Measurements from ENCODE around the gene BTG3. TPM values are rescaled to one million over a fixed set of nuclear protein-coding genes. Genes with fewer than 3 reads are reported as not detected.

The BTG3 gene
- total RNA-seq, 1 experiment from 2014 or later, result 32.3 TPM

DNA sequence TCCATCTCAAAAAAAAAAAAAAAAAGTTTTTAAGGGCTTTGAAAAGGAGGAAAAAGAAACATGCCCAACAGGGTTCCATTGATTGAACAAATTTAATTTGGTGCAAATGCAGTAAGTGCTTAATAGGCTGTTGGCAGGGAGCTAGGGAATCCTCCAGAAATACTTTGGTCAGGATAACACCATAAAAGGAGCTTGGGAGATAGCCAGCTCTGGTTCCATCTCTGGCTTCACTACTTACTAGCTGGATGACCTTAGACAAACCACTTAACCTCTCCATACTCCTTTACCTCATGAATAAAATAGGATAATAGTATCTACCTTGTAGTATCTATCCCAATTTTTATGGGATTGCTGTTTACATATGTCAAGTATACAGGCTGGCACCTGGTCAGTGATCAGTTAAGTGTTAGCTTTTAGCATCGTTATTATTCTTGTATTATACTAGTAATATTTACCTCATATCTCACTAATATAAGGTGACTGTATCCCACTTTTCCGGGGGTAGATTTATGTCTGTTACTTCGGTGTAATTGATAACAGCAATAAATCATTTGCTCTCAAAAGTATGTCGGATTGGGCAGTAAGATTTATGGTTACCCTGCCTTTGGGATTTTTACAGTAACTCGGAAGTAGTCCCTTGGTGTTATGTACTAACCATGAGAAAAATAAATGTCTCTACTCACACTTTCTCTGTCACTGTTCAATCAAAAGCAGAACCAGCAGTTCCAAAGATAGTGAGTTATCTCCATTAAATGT lies 36.4 kb downstream of the BTG3 start:
- Mint-ChIP-seq H3K4me3 (ENCODE audit: unreplicated experiment) (no peak overlapping the region), H3K27ac (ENCODE audit: unreplicated experiment) (no peak overlapping the region), H3K36me3 (ENCODE audit: insufficient read depth, unreplicated experiment) (peaks cover 45% of the 10 kb centered on the region), H3K4me1 (ENCODE audit: low read depth, unreplicated experiment) (peaks cover 14% of the 10 kb centered on the region), H3K9me3 (ENCODE audit: unreplicated experiment) (no peaks in the 10 kb centered on the region), H3K27me3 (ENCODE audit: insufficient read depth, unreplicated experiment) (no peaks in the 10 kb centered on the region)
- no peaks in the 10 kb centered on the region for H3K9me3 ChIP-seq
- POLR2A ChIA-PET, result interaction anchor here (0.7 kb wide), 1 partner anchor 55 kb away, joined by 3 read pairs; no protein-coding TSS in a partner anchor
- H3K27me3 ChIP-seq (replicated peaks; ENCODE audit: control insufficient read depth, insufficient read depth, low read length), result no peaks in the 10 kb centered on the region
- TF ChIP-seq, protein P1, sequence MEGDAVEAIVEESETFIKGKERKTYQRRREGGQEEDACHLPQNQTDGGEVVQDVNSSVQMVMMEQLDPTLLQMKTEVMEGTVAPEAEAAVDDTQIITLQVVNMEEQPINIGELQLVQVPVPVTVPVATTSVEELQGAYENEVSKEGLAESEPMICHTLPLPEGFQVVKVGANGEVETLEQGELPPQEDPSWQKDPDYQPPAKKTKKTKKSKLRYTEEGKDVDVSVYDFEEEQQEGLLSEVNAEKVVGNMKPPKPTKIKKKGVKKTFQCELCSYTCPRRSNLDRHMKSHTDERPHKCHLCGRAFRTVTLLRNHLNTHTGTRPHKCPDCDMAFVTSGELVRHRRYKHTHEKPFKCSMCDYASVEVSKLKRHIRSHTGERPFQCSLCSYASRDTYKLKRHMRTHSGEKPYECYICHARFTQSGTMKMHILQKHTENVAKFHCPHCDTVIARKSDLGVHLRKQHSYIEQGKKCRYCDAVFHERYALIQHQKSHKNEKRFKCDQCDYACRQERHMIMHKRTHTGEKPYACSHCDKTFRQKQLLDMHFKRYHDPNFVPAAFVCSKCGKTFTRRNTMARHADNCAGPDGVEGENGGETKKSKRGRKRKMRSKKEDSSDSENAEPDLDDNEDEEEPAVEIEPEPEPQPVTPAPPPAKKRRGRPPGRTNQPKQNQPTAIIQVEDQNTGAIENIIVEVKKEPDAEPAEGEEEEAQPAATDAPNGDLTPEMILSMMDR (IDR thresholded peaks at IDR 0.05; ENCODE audit: insufficient read depth in 1 of 2, low read depth in 1 of 2, low read length in 1 of 2, severe bottlenecking in 1 of 2, unreplicated experiment in 1 of 2), result no peak
- CTCF ChIA-PET, result no interaction called here
- BruUV-seq (replicated peaks), result no TSS peak
- no peak for DNase-seq
- no peak overlapping the region for H3K4me3 ChIP-seq (ENCODE audit: low read depth, low read length)
- peaks cover 13% of the 10 kb centered on the region; the same call in 1 of the 2 replicates for H3K4me1 ChIP-seq
- intact Hi-C loops (cut with micrococcal nuclease; ENCODE audit: unreplicated experiment), result no loop called here
- H3K36me3 ChIP-seq (ENCODE audit: control insufficient read depth, insufficient read depth, low read length), result no peaks in the 10 kb centered on the region

DNA sequence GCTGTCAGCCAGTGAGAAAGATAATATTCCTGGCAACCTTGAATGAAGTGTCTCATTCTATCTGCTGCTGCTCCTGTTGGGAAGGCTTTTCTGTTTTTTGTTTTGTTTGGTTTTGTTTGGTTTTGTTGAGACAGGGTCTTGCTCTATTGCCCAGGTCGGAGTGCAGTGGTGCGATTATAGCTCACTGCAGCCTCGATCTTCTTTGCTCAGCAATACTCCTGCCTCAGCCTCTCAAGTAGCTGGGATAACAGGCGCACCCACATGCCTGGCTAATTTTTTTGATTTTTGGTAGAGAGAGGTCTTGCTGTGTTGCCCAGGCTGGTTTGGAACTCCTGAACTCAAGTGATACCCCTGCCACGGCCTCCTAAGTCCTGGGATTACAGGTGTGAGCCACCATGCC lies 37.6 kb downstream of the BTG3 start:
- no peak for DNase-seq
- Mint-ChIP-seq H3K4me1 (ENCODE audit: low read depth, unreplicated experiment) (peaks cover 14% of the 10 kb centered on the region), H3K36me3 (ENCODE audit: insufficient read depth, unreplicated experiment) (peaks cover 49% of the 10 kb centered on the region), H3K27ac (ENCODE audit: unreplicated experiment) (no peak overlapping the region), H3K4me3 (ENCODE audit: unreplicated experiment) (no peak overlapping the region), H3K9me3 (ENCODE audit: unreplicated experiment) (no peaks in the 10 kb centered on the region), H3K27me3 (ENCODE audit: insufficient read depth, unreplicated experiment) (no peaks in the 10 kb centered on the region)
- Histone ChIP-seq H3K27me3 (replicated peaks; ENCODE audit: control insufficient read depth, insufficient read depth, low read length) (no peaks in the 10 kb centered on the region), H3K9me3 (no peaks in the 10 kb centered on the region), H3K4me3 (ENCODE audit: low read depth, low read length) (no peak overlapping the region), H3K4me1 (peaks cover 13% of the 10 kb centered on the region; the same call in 1 of the 2 replicates), H3K36me3 (ENCODE audit: control insufficient read depth, insufficient read depth, low read length) (no peaks in the 10 kb centered on the region)
- POLR2A ChIA-PET, result no interaction called here
- TF ChIP-seq, protein P1 (IDR thresholded peaks at IDR 0.05; ENCODE audit: insufficient read depth in 1 of 2, low read depth in 1 of 2, low read length in 1 of 2, severe bottlenecking in 1 of 2, unreplicated experiment in 1 of 2), result no peak
- intact Hi-C loops (cut with micrococcal nuclease; ENCODE audit: unreplicated experiment), result no loop called here
- no TSS peak for BruUV-seq (replicated peaks)
- CTCF ChIA-PET, result no interaction called here

- Mint-ChIP-seq H3K4me1 (ENCODE audit: low read depth, unreplicated experiment) (peaks cover under 1% of the 10 kb centered on the region), H3K27me3 (ENCODE audit: insufficient read depth, unreplicated experiment) (no peaks in the 10 kb centered on the region), H3K4me3 (ENCODE audit: unreplicated experiment) (no peak overlapping the region), H3K9me3 (ENCODE audit: unreplicated experiment) (no peaks in the 10 kb centered on the region), H3K36me3 (ENCODE audit: insufficient read depth, unreplicated experiment) (peaks cover 43% of the 10 kb centered on the region), H3K27ac (ENCODE audit: unreplicated experiment) (no peak overlapping the region)
- TF ChIP-seq, protein P1 (IDR thresholded peaks at IDR 0.05; ENCODE audit: insufficient read depth in 1 of 2, low read depth in 1 of 2, low read length in 1 of 2, severe bottlenecking in 1 of 2, unreplicated experiment in 1 of 2), result no peak
- no peak overlapping the region for H3K4me3 ChIP-seq (ENCODE audit: low read depth, low read length)
- no peaks in the 10 kb centered on the region for H3K36me3 ChIP-seq (ENCODE audit: control insufficient read depth, insufficient read depth, low read length)
- POLR2A ChIA-PET, result no interaction called here
- H3K4me1 ChIP-seq, result no peaks in the 10 kb centered on the region
- DNase-seq, result no peak
- BruUV-seq (replicated peaks), result no TSS peak
- intact Hi-C loops (cut with micrococcal nuclease; ENCODE audit: unreplicated experiment), result no loop called here
- no peaks in the 10 kb centered on the region for H3K27me3 ChIP-seq (replicated peaks; ENCODE audit: control insufficient read depth, insufficient read depth, low read length)
- CTCF ChIA-PET, result no interaction called here
- H3K9me3 ChIP-seq, result no peaks in the 10 kb centered on the region
Observed at GRCh38 chr21:17572431-17572830, 40.3 kb downstream of the BTG3 start.
